Measurements from ENCODE around the gene DEFB131A. TPM values are rescaled to one million over a fixed set of nuclear protein-coding genes. Genes with fewer than 3 reads are reported as not detected.
"Not testable (repeated sequence)": the region's sequence is repeated elsewhere in the genome, so short reads cannot be mapped to it uniquely, and the experiment has no call there.

The DEFB131A gene
- polyA plus RNA-seq, 1 donor: not detected

GRCh38 chr4:9494256-9495035 lies 50.2 kb downstream of the DEFB131A start:
- not testable (repeated sequence) for DNase-seq (ENCODE audit: low read depth)

- not testable (repeated sequence) for DNase-seq (ENCODE audit: low read depth)
These were observed 51.2 kb downstream of the DEFB131A start for GRCh38 chr4:9495443-9495842.

DNA sequence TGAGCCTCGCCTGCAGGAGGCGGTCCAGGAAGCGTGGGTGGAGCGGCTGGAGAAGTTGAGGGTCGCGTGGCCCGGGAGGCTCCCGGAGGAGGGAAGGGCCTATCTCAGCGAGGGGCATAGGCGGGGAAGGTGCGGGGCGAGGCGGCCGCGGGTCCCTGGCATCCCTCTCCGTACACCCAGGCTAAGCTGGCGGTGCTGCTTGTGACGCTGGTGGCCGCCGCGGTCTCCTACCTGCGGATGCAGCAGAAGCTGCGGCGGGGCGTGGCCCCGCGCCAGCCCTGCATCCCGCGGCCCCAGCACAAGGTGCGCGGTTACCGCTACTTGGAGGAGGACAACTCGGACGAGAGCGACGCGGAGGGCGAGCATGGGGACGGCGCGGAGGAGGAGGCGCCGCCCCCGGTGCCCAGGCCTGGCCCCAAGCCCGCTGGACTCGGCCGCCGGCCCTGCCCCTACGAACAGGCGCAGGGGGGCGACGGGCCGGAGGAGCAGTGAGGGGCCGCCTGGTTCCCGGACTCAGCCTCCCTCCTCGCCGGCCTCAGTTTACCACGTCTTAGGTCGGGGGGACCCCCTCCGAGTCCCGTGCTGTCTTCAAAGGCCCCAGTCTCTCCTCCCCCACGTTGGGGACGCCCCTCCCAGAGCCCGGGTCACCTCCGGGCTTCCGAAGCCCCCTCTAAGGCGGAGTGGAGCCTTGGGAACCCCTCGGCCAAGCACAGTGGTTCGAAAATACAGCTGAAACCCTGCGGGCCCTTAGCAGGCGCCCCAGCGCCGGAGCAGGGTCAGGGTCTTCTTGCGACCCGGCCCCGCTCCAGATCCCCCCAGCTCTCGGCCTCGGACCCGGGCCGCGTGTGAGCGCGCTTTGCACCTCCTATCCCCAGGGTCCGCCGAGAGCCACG lies 53.6 kb downstream of the DEFB131A start:
- not testable (repeated sequence) for DNase-seq (ENCODE audit: low read depth)

- DNase-seq (ENCODE audit: low read depth): not testable (repeated sequence)
These were observed 54.3 kb downstream of the DEFB131A start for GRCh38 chr4:9498468-9499040.

GRCh38 chr4:9499974-9500487 lies 55.8 kb downstream of the DEFB131A start:
- DNase-seq (ENCODE audit: low read depth): not testable (repeated sequence)

Other genes with a start within 250 kb of the DEFB131A start
- not detected for gene USP17L10, start 233.8 kb upstream of the DEFB131A start, polyA plus RNA-seq (ENCODE audit: insufficient read length)
- gene USP17L11, start 229.0 kb upstream of the DEFB131A start, polyA plus RNA-seq (ENCODE audit: insufficient read length): not detected
- not detected for gene USP17L12, start 224.3 kb upstream of the DEFB131A start, polyA plus RNA-seq (ENCODE audit: insufficient read length)
- gene USP17L13, start 219.5 kb upstream of the DEFB131A start, polyA plus RNA-seq (ENCODE audit: insufficient read length): not detected
- gene USP17L15, start 210.0 kb upstream of the DEFB131A start, polyA plus RNA-seq (ENCODE audit: insufficient read length): not detected
- not detected for gene USP17L17, start 200.5 kb upstream of the DEFB131A start, polyA plus RNA-seq (ENCODE audit: insufficient read length)
- not detected for gene USP17L18, start 195.8 kb upstream of the DEFB131A start, polyA plus RNA-seq (ENCODE audit: insufficient read length)
- not detected for gene USP17L19, start 191.0 kb upstream of the DEFB131A start, polyA plus RNA-seq (ENCODE audit: insufficient read length)
- gene USP17L20, start 186.3 kb upstream of the DEFB131A start, polyA plus RNA-seq (ENCODE audit: insufficient read length): not detected
- not detected for gene USP17L21, start 181.5 kb upstream of the DEFB131A start, polyA plus RNA-seq (ENCODE audit: insufficient read length)
- not detected for gene USP17L22, start 176.8 kb upstream of the DEFB131A start, polyA plus RNA-seq (ENCODE audit: insufficient read length)
- gene USP17L24, start 119.2 kb upstream of the DEFB131A start, polyA plus RNA-seq (ENCODE audit: insufficient read length): not detected
- not detected for gene USP17L25, start 114.5 kb upstream of the DEFB131A start, polyA plus RNA-seq (ENCODE audit: insufficient read length)
- not detected for gene USP17L26, start 109.8 kb upstream of the DEFB131A start, polyA plus RNA-seq (ENCODE audit: insufficient read length)
- gene USP17L5, start 105.0 kb upstream of the DEFB131A start, polyA plus RNA-seq (ENCODE audit: insufficient read length): not detected
- not detected for gene USP17L27, start 100.3 kb upstream of the DEFB131A start, polyA plus RNA-seq (ENCODE audit: insufficient read length)
- not detected for gene USP17L28, start 95.5 kb upstream of the DEFB131A start, polyA plus RNA-seq (ENCODE audit: insufficient read length)
- gene USP17L29, start 90.8 kb upstream of the DEFB131A start, polyA plus RNA-seq (ENCODE audit: insufficient read length): not detected
- gene USP17L30, start 81.3 kb upstream of the DEFB131A start, polyA plus RNA-seq (ENCODE audit: insufficient read length): not detected

All from forelimb muscle (tissue), 1 donor.